GM23248 (cell line): Measurements from ENCODE around the gene FSTL4.

ENCODE experiments used
- EZH2 ChIP-seq: fragments of 200-600 bp; sonication (generic); IDR thresholded peaks from 2 replicates; pipeline ENCODE4 v1.6.1; 2018; ENCODE audit warnings: antibody characterized with exemption, mild to moderate bottlenecking; ENCODE audit not compliant: insufficient read depth, poor library complexity, severe bottlenecking
- EZH2phosphoT487 ChIP-seq: fragments of 200-600 bp; sonication (generic); IDR thresholded peaks from 2 replicates; pipeline ENCODE4 v1.6.1; 2018; ENCODE audit warnings: antibody characterized with exemption, moderate library complexity, mild to moderate bottlenecking, low read depth; ENCODE audit not compliant: insufficient read depth

GRCh38 chr5:133337795-133338445, 274.4 kb downstream of the FSTL4 start:
- TF ChIP-seq EZH2phosphoT487, result no peak
- no peak for TF ChIP-seq EZH2
